ENCODE measurements around the gene CACNA1H.
"Not testable (repeated sequence)": the region's sequence is repeated elsewhere in the genome, so short reads cannot be mapped to it uniquely, and the experiment has no call there.

The CACNA1H gene

GRCh38 chr16:1230471-1231212 lies 77.7 kb downstream of the CACNA1H start:
- DNase-seq, result not testable (repeated sequence)

GRCh38 chr16:1231301-1231700 lies 78.4 kb downstream of the CACNA1H start:
- not testable (repeated sequence) for DNase-seq

- DNase-seq, result not testable (repeated sequence)
Observed at GRCh38 chr16:1232049-1232748, 79.3 kb downstream of the CACNA1H start.

GRCh38 chr16:1236659-1237058 lies 83.8 kb downstream of the CACNA1H start:
- not testable (repeated sequence) for DNase-seq

GRCh38 chr16:1237990-1238389 lies 85.1 kb downstream of the CACNA1H start:
- no peak for DNase-seq

GRCh38 chr16:1238909-1239308 lies 86.0 kb downstream of the CACNA1H start:
- not testable (repeated sequence) for DNase-seq

GRCh38 chr16:1239575-1239974 lies 86.7 kb downstream of the CACNA1H start:
- DNase-seq, result not testable (repeated sequence)

- not testable (repeated sequence) for DNase-seq
Observed at GRCh38 chr16:1240436-1240835, 87.5 kb downstream of the CACNA1H start, which contains the start of gene TPSAB1. TSS of gene TPSAB1 (plus strand) at chr16:1240705. CDS start at chr16:1240939, 234 bp downstream.

GRCh38 chr16:1241081-1241480 lies 88.2 kb downstream of the CACNA1H start:
- DNase-seq, result not testable (repeated sequence)

- DNase-seq, result not testable (repeated sequence)
Observed at GRCh38 chr16:1243363-1243762, 90.5 kb downstream of the CACNA1H start.

- not testable (repeated sequence) for DNase-seq
Observed at GRCh38 chr16:1243907-1244850, 91.3 kb downstream of the CACNA1H start.

- DNase-seq, result no peak
Observed at GRCh38 chr16:1244881-1245280, 92.0 kb downstream of the CACNA1H start.

- DNase-seq, result no peak
Observed at GRCh38 chr16:1245452-1246020, 92.6 kb downstream of the CACNA1H start.

- DNase-seq, result not testable (repeated sequence)
Observed at GRCh38 chr16:1247903-1248537, 95.1 kb downstream of the CACNA1H start.

GRCh38 chr16:1249031-1249755 lies 96.3 kb downstream of the CACNA1H start:
- DNase-seq, result not testable (repeated sequence)

- DNase-seq, result not testable (repeated sequence)
Observed at GRCh38 chr16:1253701-1254364, 100.9 kb downstream of the CACNA1H start.

GRCh38 chr16:1254821-1255220 lies 101.9 kb downstream of the CACNA1H start:
- DNase-seq, result not testable (repeated sequence)

GRCh38 chr16:1255276-1256122 lies 102.6 kb downstream of the CACNA1H start, which contains the start of gene TPSD1:
TSS of gene TPSD1 (plus strand) at chr16:1256069. CDS start at chr16:1256281, 212 bp downstream.
- not testable (repeated sequence) for DNase-seq

GRCh38 chr16:1256296-1256873 lies 103.5 kb downstream of the CACNA1H start:
- not testable (repeated sequence) for DNase-seq

Measured in activated T-cell treated with anti-CD3 and anti-CD28 coated beads for 4 hours (primary cell).